HepG2 (cell line): ENCODE results near the gene KIF2C. TPM values are rescaled to one million over a fixed set of nuclear protein-coding genes. Genes with fewer than 3 reads are reported as not detected.

Experiments
- ATAC-seq: fragments of 200-7000 bp; cut with Tn5 transposase; 3 replicates; pipeline ENCODE4 v1.9.1; 2020; ENCODE audit warnings: mild to moderate bottlenecking, moderate library complexity
- BruUV-seq: library from RNA; stranded (reverse); fragments of 400-500 nt; replicated peaks from 2 replicates; lab custom pipeline; 2021; lab: Mats Ljungman, UMichigan
- CTCF ChIA-PET: fragments of 300-600 bp; formaldehyde crosslinking; extraction: SDS; loops from one replicate; lab custom pipeline; 2021; ENCODE audit warnings: low total read pairs, inconsistent platforms, low intra/inter-chr PET ratio; lab: Yijun Ruan, JAX
- POLR2A ChIA-PET: fragments of 350-600 bp; sonication (Branson Sonifier 250); formaldehyde crosslinking; loops from one replicate; lab custom pipeline; 2020; ENCODE audit warnings: antibody characterized with exemption, inconsistent platforms; lab: Yijun Ruan, JAX
- DNase-seq: peaks from one replicate; pipeline ENCODE4 v3.0.0-alpha.2; 2015; ENCODE audit warnings: low spot score
- FAIRE-seq: peaks from 3 replicates; lab custom pipeline; 2011; peaks lifted over from hg19 to GRCh38; lab: Jason Lieb, UNC
- H2AFZ ChIP-seq: one replicate; pipeline ENCODE4 v1.6.1; 2011; ENCODE audit warnings: low read length, inconsistent platforms
- H3K27ac ChIP-seq: fragments of 300-600 bp; 3 replicates; pipeline ENCODE4 v1.8.0; 2011; ENCODE audit warnings: mixed run types, mild to moderate bottlenecking, mixed read lengths, low read length, inconsistent platforms; ENCODE audit not compliant: insufficient read depth; ENCODE audit errors: extremely low read length
- H3K27me3 ChIP-seq, 2 experiments: fragments of 200-600 bp in 1 of 2; 2 replicates in 1 of 2; 3 replicates in 1 of 2; pipeline versions ENCODE4 v1.6.0 to v1.8.0; 2011; ENCODE audit warnings: low read length in 2 of 2, mild to moderate bottlenecking in 2 of 2, moderate library complexity in 2 of 2, inconsistent platforms in 1 of 2; ENCODE audit not compliant: insufficient read depth in 2 of 2, control insufficient read depth in 1 of 2
- H3K36me3 ChIP-seq, 2 experiments: fragments of 200-600 bp in 1 of 2; replicated peaks in 1 of 2; 2 replicates in 1 of 2; 3 replicates in 1 of 2; pipeline versions ENCODE4 v1.5.1 to v1.8.0; 2011; ENCODE audit warnings: low read length in 2 of 2, inconsistent platforms in 1 of 2; ENCODE audit not compliant: insufficient read depth in 2 of 2, control insufficient read depth in 1 of 2
- H3K4me1 ChIP-seq: 2 replicates; pipeline ENCODE4 v1.5.1; 2012; ENCODE audit warnings: low read length, inconsistent platforms; ENCODE audit not compliant: insufficient read depth
- H3K4me2 ChIP-seq: 2 replicates; pipeline ENCODE4 v1.6.0; 2011; ENCODE audit warnings: low read depth, low read length, inconsistent platforms
- H3K4me3 ChIP-seq, 3 experiments: fragments of 200-600 bp in 1 of 3; sonication (generic), shearing (Covaris generic) in 1 of 3; replicated peaks in 1 of 3; 2 replicates each; pipeline ENCODE4 v1.5.1; 2011 to 2016; ENCODE audit warnings: low read length in 3 of 3, inconsistent platforms in 2 of 3, low read depth in 2 of 3, mild to moderate bottlenecking in 2 of 3, control low read depth in 1 of 3, mixed read lengths in 1 of 3; ENCODE audit not compliant: insufficient read depth in 1 of 3
- H3K79me2 ChIP-seq: one replicate; pipeline ENCODE4 v1.6.1; 2011; ENCODE audit warnings: low read length, inconsistent platforms; ENCODE audit not compliant: insufficient read depth
- H3K9ac ChIP-seq: 2 replicates; pipeline ENCODE4 v1.6.0; 2011; ENCODE audit warnings: mild to moderate bottlenecking, low read depth, low read length, inconsistent platforms; ENCODE audit not compliant: insufficient read depth
- H3K9me3 ChIP-seq: 2 replicates; pipeline ENCODE4 v1.5.1; 2012; ENCODE audit warnings: mild to moderate bottlenecking, low read length
- H4K20me1 ChIP-seq: 2 replicates; pipeline ENCODE4 v1.6.0; 2011; ENCODE audit warnings: inconsistent platforms, mild to moderate bottlenecking, low read length, moderate library complexity; ENCODE audit not compliant: insufficient read depth
- HNRNPLL ChIP-seq: fragments of 200-400 bp; formaldehyde crosslinking; IDR thresholded peaks from 2 replicates; pipeline ENCODE4 v1.6.1; 2017; ENCODE audit warnings: mild to moderate bottlenecking, low read depth, low read length; ENCODE audit not compliant: poor library complexity, severe bottlenecking
- KLF6 ChIP-seq: IDR thresholded peaks from 2 replicates; pipeline ENCODE4 v1.8.0; 2016; ENCODE audit warnings: missing biosample characterization, missing genetic modification reagents
- POLR2G ChIP-seq: fragments of 200-400 bp; formaldehyde crosslinking; IDR thresholded peaks from 2 replicates; pipeline ENCODE4 v1.6.1; 2018; ENCODE audit warnings: mild to moderate bottlenecking, low read depth, low read length, moderate library complexity
- SAFB2 ChIP-seq: sonication (generic); formaldehyde crosslinking; IDR thresholded peaks from 2 replicates; pipeline ENCODE4 v1.5.1; 2020; ENCODE audit warnings: missing genetic modification reagents, low read depth, mild to moderate bottlenecking, borderline replicate concordance
- SALL1 ChIP-seq: sonication (generic); formaldehyde crosslinking; IDR thresholded peaks from 2 replicates; pipeline ENCODE4 v1.8.0; 2022; ENCODE audit warnings: mild to moderate bottlenecking, missing genetic modification reagents
- SALL2 ChIP-seq: sonication (generic); formaldehyde crosslinking; IDR thresholded peaks from 2 replicates; pipeline ENCODE4 v1.8.1; 2023; ENCODE audit warnings: mild to moderate bottlenecking, missing genetic modification reagents, inconsistent platforms
- TAF15 ChIP-seq: fragments of 200-400 bp; formaldehyde crosslinking; IDR thresholded peaks from one replicate; pipeline ENCODE4 v1.6.1; 2018; ENCODE audit warnings: mild to moderate bottlenecking, low read depth, low read length; ENCODE audit not compliant: poor library complexity, severe bottlenecking
- ZBTB38 ChIP-seq: sonication (generic); formaldehyde crosslinking; IDR thresholded peaks from 2 replicates; pipeline ENCODE4 v1.5.1; 2020; ENCODE audit warnings: mild to moderate bottlenecking, missing genetic modification reagents
- ZNF331 ChIP-seq: sonication (generic); formaldehyde crosslinking; IDR thresholded peaks from 2 replicates; pipeline ENCODE4 v1.4.0; 2020; ENCODE audit warnings: missing genetic modification reagents
- WGBS: methylation state at CpG from one replicate; pipeline ENCODE4 v1.1.6; 2017; ENCODE audit warnings: low lambda C conversion rate; 5-methylcytosine and 5-hydroxymethylcytosine counted together
- in situ Hi-C: cut with HindIII; loops from 2 replicates; pipeline ENCODE4 v1.10.0; 2017; ENCODE audit warnings: low pct_unique_long_range_greater_than_20kb; ENCODE audit not compliant: extremely low pct_ligation_motif_present
- intact Hi-C: fragments of 100-400 bp; cut with micrococcal nuclease; formaldehyde crosslinking; loops from one replicate; pipeline ENCODE4 v1.10.0; 2022; ENCODE audit not compliant: unreplicated experiment
- polyA plus RNA-seq, 8 experiments: library from polyadenylated mRNA; depleted of rRNA in 3 of 8; stranded (reverse) in 7 of 8; unstranded in 1 of 8; fragments of >200 nt; fragmentation: Illumina TruSeq in 4 of 8; extraction: Trizol in 4 of 8; gene quantifications; 2 replicates each; pipeline versions ENCODE4 v1.2.1 to v1.2.3, GENCODE V29; 2011 to 2016; ENCODE audit warnings: low read depth in 4 of 8, missing spikeins in 1 of 8, mixed read lengths in 1 of 8; ENCODE audit not compliant: insufficient read depth in 1 of 8
- total RNA-seq, 5 experiments: library from RNA; depleted of rRNA; stranded (reverse); fragments of >200 nt; fragmentation: Illumina TruSeq; extraction: Trizol; gene quantifications; 2 replicates each; pipeline ENCODE4 v1.2.3, GENCODE V29; 2016; ENCODE audit warnings: low read depth in 1 of 5
- TF ChIP-seq, protein P1 (sequence below): sonication (generic); formaldehyde crosslinking; IDR thresholded peaks from 2 replicates; pipeline ENCODE4 v1.5.0; 2020; ENCODE audit warnings: missing genetic modification reagents
- TF ChIP-seq, protein P2 (sequence below): sonication (generic); formaldehyde crosslinking; IDR thresholded peaks from 2 replicates; pipeline ENCODE4 v1.9.0; 2021; ENCODE audit warnings: missing genetic modification reagents, mild to moderate bottlenecking, borderline replicate concordance
- TF ChIP-seq, protein P3 (sequence below): sonication (generic); formaldehyde crosslinking; IDR thresholded peaks from 2 replicates; pipeline ENCODE4 v1.9.0; 2021; ENCODE audit warnings: missing genetic modification reagents, mild to moderate bottlenecking, borderline replicate concordance
- TF ChIP-seq, protein P4 (sequence below): sonication (generic); formaldehyde crosslinking; IDR thresholded peaks from 2 replicates; pipeline ENCODE4 v1.4.0; 2020; ENCODE audit warnings: missing genetic modification reagents

The KIF2C gene
- total and polyA plus RNA-seq, 2 of the 13 experiments (the other 11 are each of a cell fraction or from before 2014, with no cell fraction given): 29.7 to 53.7 TPM

DNA sequence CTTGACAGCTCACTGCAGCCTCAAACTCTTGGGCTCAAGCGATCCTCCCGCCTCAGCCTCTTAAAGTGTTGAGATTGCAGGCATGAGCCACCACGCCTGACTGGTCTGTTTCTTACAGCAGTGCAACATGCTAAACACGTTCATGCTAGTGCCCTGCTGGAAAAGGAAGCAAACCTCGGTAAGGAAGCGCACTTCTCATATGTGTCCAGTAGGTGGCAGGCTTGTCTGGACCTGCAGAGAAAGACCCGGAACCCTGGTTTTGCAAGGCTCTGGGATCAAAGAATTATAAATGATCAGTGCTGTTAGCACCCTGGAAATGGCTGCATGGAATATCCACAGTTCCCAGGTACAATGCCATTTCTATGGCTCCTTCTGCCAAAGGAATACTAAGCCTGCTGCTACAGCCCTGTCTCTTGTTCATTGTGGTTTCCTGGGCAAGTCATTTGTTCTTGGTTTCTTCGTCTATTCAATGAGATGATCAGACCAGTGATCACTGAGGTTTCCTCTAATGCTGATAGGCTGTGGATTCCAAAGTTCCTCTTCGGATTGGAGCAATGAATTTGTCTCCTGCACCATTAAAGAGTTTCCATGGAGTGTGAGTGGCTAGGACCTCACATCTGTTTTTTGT is 24.6 kb upstream of the KIF2C start (continued):
- TF ChIP-seq, protein P1, sequence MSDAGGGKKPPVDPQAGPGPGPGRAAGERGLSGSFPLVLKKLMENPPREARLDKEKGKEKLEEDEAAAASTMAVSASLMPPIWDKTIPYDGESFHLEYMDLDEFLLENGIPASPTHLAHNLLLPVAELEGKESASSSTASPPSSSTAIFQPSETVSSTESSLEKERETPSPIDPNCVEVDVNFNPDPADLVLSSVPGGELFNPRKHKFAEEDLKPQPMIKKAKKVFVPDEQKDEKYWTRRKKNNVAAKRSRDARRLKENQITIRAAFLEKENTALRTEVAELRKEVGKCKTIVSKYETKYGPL (CRISPR knock-in tag): no peak
- no peak for TF ChIP-seq ZBTB38 (CRISPR knock-in tag)
- no peak for TF ChIP-seq SALL1
- no peak for TF ChIP-seq ZNF331 (CRISPR knock-in tag)

GRCh38 chr1:44717156-44717555 is 22.5 kb upstream of the KIF2C start:
- Histone ChIP-seq H4K20me1 (no peaks in the 10 kb centered on the region), H3K27ac (no peak overlapping the region), H3K9ac (no peak overlapping the region), H3K4me3 (no peak overlapping the region), H3K27me3 (0 out of 5 replicates have a peak, but pooled peaks cover 0 to 12% of the 10 kb centered on the region in 2 experiments), H3K4me2 (no peak overlapping the region), H3K9me3 (no peaks in the 10 kb centered on the region), H3K36me3 (no peaks in the 10 kb centered on the region), H2AFZ (no peak overlapping the region), H3K79me2 (no peaks in the 10 kb centered on the region), H3K4me1 (peaks cover 54% of the 10 kb centered on the region)
- in situ Hi-C loops: no loop called here
- no peak for FAIRE-seq
- intact Hi-C loops: no loop called here
- ATAC-seq: no peak
- 70% methylated on average over 4 of the region's 4 CpGs for WGBS
- ChIA-PET CTCF (interaction anchor here (1.2 kb wide), 1 partner anchor 12 kb away, joined by 3 read pairs; no protein-coding TSS in a partner anchor), POLR2A (interaction anchor here (1.2 to 1.3 kb wide), 2 partner anchors 8 to 623 kb away, joined by 3 read pairs; partner anchors contain the start of genes MUTYH and TOE1)
- no peak for DNase-seq
- no TSS peak for BruUV-seq
- TF ChIP-seq, protein P2, sequence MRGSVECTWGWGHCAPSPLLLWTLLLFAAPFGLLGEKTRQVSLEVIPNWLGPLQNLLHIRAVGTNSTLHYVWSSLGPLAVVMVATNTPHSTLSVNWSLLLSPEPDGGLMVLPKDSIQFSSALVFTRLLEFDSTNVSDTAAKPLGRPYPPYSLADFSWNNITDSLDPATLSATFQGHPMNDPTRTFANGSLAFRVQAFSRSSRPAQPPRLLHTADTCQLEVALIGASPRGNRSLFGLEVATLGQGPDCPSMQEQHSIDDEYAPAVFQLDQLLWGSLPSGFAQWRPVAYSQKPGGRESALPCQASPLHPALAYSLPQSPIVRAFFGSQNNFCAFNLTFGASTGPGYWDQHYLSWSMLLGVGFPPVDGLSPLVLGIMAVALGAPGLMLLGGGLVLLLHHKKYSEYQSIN: no peak
- no peak for TF ChIP-seq SAFB2
- TF ChIP-seq KLF6 (CRISPR knock-in tag): no peak
- no peak for TF ChIP-seq POLR2G
- no peak for TF ChIP-seq HNRNPLL
- TF ChIP-seq, protein P3, sequence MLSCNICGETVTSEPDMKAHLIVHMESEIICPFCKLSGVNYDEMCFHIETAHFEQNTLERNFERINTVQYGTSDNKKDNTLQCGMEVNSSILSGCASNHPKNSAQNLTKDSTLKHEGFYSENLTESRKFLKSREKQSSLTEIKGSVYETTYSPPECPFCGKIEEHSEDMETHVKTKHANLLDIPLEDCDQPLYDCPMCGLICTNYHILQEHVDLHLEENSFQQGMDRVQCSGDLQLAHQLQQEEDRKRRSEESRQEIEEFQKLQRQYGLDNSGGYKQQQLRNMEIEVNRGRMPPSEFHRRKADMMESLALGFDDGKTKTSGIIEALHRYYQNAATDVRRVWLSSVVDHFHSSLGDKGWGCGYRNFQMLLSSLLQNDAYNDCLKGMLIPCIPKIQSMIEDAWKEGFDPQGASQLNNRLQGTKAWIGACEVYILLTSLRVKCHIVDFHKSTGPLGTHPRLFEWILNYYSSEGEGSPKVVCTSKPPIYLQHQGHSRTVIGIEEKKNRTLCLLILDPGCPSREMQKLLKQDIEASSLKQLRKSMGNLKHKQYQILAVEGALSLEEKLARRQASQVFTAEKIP (CRISPR knock-in tag): no peak
- TF ChIP-seq TAF15: no peak
- TF ChIP-seq, protein P4, sequence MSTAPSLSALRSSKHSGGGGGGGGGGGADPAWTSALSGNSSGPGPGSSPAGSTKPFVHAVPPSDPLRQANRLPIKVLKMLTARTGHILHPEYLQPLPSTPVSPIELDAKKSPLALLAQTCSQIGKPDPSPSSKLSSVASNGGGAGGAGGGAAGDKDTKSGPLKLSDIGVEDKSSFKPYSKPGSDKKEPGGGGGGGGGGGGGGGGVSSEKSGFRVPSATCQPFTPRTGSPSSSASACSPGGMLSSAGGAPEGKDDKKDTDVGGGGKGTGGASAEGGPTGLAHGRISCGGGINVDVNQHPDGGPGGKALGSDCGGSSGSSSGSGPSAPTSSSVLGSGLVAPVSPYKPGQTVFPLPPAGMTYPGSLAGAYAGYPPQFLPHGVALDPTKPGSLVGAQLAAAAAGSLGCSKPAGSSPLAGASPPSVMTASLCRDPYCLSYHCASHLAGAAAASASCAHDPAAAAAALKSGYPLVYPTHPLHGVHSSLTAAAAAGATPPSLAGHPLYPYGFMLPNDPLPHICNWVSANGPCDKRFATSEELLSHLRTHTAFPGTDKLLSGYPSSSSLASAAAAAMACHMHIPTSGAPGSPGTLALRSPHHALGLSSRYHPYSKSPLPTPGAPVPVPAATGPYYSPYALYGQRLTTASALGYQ (CRISPR knock-in tag): no peak
- no peak for TF ChIP-seq SALL2 (CRISPR knock-in tag)
